RPMI7951 (cell line): Measurements from ENCODE around the gene C1GALT1. TPM values are rescaled to one million over a fixed set of nuclear protein-coding genes. Genes with fewer than 3 reads are reported as not detected.
"Not testable (repeated sequence)": the region's sequence is repeated elsewhere in the genome, so short reads cannot be mapped to it uniquely, and the experiment has no call there.

Source experiments
- DNase-seq: peaks from one replicate; pipeline ENCODE4 v3.0.0-alpha.2; 2012; ENCODE audit warnings: low read depth
- total RNA-seq: library from RNA; depleted of rRNA; stranded (reverse); fragments of >200 nt; shearing (Covaris generic); gene quantifications from 2 replicates; pipeline ENCODE4 v1.2.3, GENCODE V29; 2014

Gene C1GALT1
- total RNA-seq, 1 experiment from 2014 or later: 44.9 TPM

DNA sequence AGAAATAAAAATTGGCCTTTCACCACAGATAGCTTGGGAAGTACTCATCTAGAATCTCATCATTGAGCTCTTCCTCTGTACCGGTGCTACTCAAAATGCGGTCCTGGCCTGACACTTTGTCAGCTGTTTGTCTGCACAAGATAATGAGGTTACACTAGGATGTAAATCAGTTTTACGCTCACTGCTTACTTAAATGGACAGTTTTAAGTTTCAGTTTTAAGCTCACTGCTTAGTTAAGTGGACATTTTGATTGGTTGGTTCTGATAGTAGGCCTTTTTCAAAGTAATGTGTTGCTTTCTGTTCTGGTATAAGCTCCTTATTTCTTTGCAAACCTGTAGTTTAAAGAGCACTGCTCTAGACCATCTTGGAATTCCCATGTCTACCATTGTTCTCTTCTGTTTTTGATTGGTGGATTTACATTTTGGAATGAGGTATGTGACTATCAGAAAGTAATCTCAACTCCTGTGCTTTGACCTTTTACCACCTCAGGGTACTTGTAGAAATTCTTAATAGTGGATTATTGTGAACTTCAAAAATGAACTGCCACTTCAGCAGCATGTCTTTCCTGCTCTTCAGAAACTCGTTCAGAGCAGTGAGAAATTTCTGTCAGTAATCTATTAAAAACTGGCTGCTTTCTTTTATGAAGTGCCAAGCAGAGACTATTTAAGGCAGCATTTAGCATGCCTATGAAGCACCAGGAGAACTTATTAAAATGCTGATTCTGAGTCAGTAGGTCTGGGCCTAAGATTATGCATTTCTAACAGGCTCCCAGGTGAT lies 55.0 kb downstream of the C1GALT1 start:
- no peak for DNase-seq

DNA sequence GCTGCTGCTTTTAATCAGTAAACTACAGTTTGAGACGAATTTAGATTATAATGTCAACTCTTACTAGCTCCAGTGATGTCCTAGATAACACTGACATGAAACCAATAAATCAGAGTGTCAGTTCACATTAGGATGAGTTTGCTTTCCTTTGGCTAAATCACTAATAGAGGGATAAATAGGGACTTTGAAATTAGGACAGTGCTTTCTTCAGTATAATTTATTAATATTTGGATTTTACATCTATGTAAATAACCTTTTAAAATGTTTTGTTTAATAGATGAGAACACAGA lies 55.6 kb downstream of the C1GALT1 start:
- no peak for DNase-seq

DNA sequence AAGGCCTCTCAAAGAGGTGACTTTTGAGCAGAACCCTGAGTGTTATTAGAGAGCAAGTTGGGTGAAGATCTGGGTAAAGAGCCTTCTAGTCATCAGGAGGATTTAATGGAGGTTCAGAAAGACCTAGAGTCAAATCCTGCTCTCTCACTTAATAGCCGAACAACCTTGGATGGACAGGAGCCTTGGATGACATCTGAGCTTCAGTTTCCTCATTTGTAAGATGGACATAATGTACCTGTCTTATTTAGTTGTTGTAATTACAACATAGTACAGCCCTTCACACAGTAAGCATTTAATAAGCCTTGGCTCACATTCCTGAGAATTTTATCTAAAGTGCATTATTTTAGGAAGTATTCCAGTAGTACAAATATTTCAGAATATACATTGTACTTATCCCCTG lies 57.0 kb downstream of the C1GALT1 start:
- DNase-seq: no peak

DNA sequence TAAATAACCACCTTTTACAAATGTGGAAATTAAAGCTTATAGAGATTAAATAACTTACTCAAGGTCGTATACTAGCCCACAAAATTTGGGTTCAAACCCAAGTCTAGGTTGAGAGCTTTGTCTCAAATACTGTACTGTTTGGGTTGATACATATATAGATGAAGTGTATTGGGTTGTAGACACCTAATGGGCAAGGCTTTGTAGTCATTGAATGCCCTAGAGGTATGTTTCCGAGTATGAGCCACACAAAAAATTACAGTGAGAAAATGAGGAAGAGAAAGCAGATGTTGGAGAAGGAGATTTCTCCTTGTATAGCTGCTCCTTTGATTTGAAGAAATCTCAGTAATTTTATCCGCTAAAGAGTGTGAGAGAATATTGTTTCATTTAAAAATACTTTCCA lies 60.6 kb downstream of the C1GALT1 start:
- no peak for DNase-seq

DNA sequence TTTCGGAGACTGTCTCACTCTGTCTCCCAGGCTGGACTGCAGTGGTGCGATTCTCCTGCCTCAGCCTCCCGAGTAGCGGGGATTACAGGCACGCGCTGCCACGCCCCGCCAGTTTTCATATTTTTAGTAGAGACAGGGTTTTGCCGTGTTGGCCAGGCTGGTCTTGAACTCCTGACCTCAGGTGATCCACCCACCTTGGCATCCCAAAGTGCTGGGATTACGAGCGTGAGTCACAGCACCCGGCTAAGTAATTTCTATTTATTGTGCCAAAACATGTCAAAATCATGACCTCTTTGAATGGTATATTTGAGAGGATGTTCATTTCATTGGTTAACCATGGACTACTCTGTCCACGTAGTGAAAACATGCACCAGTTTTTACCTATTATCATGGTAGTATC lies 62.9 kb downstream of the C1GALT1 start:
- not testable (repeated sequence) for DNase-seq

DNA sequence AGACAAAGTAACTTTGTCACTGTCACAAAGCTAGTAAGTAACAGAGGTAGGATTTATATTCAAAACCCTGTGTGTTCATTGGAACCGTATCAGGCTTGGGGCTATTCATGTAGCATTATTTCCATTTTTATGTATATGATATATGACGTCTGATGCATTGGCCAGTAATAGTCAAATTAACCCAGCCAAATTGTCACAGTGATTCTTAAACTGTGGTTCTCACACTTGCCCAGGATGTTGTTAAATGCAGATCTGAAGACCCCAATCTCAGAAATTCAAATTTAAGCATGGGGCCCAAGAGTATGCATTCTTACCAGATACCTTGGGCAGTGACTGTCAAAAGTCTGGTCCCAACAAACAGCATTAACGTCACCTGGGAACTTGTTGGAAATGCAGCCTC lies 63.9 kb downstream of the C1GALT1 start:
- DNase-seq: no peak

DNA sequence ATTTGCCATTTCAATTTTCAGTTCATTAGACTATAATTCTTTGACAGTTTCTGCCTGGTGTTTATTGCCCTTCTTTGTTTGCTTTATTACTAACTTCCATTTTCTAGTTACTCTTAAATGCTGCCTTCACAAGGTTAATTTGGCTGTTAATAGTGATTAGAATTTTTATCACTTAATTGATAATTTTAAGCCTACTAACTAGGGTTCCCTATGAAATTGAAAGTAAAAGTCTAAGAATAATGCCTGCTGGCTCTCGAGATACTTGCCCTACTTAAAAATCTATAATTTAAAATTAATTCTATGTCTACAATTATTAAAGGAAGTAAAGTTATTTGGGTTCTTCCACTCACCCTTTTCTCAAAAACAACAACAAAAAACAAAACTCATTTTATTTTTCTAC lies 65.3 kb downstream of the C1GALT1 start:
- no peak for DNase-seq

DNA sequence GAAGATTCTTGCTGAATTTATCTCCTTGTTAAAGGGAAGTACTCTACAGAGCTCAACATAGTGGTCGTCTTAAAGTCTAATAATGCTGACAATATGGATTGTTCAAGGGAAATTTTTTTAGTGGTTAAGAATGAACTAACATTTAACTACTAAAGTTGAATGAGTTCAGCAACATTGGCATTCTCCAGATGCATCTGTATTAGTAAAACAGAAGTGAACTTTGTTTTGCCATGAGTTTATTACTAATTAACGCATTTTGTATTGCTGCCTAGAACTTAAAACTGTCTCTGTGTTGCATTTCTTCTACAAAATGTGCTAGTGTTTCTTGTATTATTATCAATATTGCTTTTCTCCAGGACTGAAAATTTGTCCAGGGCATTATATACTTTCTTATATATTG lies 67.5 kb downstream of the C1GALT1 start:
- DNase-seq: no peak

DNA sequence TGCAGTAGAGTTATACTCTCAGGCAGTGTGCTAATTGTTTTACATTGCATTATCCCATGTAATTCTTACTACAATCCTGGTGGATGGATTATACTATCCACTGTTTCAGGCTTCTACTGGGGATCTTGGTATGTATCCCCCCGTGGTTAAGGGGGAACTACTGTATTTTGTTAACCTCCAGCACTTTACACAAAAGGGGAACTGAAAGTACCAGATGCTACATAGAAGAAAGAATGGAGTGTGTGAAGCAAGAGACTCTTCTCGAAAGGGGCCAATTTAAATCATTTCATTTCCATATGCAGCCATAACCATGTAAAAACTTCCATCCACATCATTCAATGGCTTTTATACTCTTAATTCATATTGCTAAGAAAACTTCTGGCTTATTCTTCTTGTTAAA lies 69.4 kb downstream of the C1GALT1 start:
- DNase-seq: no peak

DNA sequence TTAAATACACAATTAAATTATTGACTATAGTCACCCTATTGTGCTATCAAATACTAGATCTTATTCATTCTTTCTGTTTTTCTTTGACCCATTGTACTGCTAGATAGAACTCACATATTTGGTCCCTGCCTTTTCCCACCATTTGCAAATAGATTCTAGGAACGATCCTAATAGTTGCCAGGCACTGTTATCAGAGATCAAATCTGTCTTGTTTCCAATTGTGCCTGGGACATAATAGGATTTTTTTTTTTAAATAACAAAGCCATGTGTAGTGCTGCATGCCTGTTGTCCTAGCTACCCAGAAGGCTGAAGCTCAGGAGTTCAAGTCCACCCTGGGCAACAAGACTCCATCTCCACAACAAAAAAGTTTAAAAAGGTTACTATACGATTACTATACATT lies 72.0 kb downstream of the C1GALT1 start:
- no peak for DNase-seq

DNA sequence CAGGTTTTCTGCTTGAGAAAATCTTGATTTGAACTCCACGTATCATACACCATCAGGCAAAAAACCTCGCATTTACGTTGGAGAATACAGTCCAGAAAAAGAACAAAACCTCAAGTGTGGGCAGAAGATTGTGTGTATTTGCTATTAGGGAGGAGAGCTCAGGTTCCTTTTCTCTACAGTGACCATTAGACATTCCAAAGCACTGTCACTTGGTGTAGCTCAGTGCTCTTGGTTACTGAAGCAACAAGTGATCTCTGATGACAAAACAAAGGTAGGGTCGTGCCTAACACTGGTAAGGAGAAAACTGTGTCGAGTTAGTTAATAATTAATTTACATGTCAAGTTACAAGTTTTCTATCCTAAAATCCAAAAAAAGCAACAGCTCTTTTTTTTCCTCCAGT lies 72.6 kb downstream of the C1GALT1 start:
- DNase-seq: no peak

DNA sequence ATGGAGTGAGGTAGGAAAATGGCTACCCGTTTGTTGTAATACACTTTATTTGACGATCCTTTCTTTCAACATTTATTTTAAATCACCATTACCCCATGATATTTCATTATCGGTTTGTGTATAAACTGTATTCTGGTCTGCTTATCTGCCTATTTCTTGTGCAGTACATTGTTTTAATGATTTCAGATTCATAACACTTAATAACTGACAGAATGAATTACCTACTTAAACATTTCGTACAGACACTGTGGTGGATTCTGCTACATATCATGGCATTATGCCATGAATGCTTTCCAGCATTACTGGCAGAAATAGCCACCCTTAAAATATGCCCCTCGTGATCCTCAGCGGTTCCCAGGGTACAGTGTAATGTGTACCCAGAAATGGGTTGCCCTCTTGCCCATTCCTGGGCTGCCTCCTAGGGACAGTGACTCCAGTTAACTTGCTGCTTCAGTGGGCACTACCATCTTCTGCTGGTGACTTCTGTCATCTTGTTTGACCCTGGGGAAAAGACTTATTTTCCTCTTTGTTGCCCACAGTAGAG lies 74.5 kb downstream of the C1GALT1 start:
- DNase-seq: no peak

DNA sequence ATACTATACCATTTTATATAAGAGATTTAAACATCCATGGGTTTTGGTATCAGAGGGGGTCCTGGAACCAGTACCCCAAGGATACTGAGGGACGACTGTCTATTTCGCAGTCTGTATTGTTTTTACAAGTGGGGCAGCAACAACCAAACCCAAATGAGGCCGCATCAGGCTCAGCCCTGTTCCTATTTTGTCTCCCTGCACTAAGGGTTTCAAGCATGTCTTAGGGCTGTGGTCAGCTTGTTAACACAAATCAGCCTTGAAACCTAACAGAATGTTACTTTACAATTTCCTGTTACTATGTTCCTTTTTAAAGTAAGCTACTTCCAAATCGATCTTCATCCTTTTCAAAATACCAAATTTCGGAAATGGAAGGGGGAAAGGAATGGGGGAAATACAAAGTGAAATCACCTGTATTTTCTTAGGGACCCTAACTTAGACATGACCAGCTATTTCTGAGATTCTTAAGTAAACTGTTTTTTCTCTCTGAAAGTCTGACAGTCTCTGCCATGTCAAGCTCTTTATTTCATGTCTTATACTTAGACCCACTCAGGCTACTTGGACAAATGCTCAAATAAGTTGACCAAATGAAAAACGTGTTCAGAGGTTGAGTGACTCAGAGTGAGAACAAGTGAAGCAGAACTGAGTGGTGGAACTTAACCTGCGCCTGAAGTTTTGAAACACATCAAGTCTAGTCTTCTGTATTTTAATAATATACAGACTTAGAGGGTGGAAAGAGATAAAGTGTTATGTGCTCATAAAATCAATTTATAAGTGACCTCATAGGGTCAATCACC lies 75.8 kb downstream of the C1GALT1 start:
- DNase-seq: no peak

DNA sequence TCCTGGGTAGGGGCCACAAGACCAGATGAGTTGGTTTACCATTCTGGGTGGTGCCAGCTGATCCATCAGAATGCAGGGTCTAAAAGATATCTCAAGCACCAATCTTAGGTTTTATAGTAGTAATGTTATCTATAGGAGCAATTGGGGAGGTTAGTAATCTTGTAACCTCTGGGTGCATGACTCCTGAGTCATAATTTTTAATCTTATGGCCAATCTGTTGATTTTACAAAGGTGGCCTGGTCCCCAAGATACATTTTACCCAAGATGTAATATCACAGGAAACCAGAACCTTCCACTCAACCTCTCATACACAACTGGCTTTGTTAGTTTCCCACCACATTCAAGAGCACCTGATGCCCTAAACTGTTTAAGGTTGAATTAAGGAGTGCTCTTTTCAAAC lies 79.5 kb downstream of the C1GALT1 start:
- no peak for DNase-seq

DNA sequence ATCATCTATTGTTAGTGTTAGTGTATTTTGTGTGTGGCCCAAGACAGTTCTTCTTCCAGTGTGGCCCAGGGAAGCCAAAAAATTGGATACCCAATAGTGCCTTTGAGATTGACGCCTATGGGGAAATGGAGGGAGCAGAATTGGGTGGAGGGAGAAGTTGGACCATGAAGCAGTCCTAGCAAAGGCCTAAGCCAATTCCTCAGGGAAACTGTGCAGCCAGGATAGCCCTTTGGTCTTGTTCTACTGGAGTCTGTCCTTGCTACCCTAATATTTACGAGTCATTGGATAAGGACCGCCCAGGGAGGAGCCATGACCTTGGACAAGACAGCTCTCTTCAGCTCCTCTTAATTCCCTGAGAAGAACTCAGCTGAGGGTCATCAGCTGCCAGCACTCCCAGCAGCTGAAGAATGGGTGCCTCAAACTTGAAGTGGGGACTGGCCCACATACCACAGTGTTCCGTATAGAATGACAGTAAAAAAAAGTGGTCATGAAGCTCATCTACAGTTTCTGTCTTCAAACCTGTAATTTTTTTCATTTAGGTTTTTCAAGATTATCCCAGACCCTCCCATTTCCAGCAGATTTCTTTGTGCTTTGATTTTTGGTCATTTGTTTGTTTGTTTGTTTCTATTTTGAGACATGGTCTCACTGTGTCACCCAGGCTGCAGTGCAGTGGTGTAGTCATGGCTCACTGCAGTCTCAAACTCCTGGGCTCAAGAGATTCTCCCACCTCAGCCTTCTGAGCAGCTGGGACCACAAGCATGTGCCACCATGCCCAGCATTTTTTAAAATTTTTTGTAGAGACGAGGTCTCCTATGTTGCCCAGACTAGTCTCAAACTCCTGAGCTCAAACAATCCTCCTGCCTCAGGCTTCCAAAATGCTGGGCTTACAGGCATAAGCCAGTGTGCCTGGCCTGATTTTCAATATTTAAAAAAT lies 81.2 kb downstream of the C1GALT1 start:
- no peak for DNase-seq

DNA sequence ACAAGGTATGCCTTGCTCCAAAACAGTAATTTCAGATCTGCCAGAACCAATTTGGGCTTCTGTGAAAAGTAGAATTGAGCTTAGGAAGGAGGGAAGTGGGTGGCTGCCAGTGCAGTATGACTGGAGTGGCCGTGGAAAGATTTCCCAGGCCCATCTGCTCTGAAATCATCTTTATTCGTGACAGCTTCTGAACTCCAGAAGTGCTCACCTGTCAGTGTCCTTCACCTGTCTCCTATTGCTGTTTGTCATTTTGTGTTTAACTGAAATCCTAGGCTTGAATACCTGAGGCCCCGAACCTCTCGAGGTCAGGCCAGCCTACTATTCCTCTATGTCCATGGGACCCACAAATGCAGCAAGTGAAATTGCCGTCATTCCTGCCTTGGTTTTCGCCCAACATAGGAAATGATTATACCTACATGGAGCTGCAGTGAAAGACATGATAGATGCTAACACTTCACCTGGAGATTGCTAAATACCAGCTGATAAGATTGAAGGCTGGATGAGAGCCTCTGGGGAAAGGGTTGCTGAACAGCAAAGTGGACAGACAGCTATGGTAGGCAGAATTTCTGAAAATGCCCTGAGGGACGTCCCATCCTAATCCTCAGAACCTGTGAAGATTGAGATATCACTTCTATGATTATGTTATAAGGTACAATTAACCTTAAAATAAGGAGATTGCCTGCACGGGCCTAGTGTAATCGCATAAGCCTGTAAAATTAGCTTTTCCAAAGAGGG lies 82.1 kb downstream of the C1GALT1 start:
- no peak for DNase-seq

DNA sequence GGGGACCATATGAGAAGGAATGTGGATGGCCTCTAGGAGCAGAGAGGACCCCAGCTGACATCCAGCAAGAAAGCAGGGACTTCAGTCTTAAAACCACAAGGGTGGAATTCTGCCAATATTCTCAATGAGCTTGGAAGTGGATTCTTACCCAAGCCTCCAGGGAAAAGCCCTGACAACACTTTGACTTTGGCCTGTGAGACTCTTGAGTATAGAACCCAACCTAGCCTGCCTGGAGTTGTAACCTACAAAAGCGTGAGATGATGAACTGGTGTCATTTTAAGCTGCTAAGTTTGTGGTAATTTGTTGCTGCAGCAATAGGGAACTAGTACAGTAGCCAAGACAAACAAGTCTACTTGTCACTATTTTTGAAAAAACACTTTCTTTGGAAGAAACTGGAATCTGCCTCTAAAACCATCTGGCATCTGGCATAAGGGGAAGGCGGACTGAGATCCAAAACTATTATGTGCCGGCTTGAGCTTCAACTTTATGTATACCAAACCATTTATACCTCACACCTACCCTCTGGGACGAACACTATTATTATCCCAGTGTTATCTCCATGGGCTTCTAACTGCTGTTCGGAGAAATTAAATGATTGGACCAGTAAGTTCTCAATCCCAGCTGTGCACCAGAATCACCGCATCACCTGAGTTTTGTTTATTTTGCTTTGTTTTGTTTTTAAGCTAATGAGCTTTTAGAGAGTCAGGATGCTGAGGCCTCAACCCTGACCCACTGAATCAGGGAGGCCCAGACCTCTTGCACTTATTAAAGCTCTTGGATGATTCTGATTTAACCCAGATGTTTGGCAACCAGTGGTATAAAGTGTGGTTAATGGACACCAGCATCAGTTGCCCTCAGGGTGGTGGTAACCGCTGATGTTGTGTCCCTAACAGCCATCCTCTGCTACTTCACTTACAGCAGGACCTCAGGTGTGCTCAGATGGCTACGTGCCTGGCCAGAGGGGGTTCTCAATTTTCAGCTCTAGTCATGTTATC lies 83.0 kb downstream of the C1GALT1 start:
- peak; percentile 90 for DNase-seq

DNA sequence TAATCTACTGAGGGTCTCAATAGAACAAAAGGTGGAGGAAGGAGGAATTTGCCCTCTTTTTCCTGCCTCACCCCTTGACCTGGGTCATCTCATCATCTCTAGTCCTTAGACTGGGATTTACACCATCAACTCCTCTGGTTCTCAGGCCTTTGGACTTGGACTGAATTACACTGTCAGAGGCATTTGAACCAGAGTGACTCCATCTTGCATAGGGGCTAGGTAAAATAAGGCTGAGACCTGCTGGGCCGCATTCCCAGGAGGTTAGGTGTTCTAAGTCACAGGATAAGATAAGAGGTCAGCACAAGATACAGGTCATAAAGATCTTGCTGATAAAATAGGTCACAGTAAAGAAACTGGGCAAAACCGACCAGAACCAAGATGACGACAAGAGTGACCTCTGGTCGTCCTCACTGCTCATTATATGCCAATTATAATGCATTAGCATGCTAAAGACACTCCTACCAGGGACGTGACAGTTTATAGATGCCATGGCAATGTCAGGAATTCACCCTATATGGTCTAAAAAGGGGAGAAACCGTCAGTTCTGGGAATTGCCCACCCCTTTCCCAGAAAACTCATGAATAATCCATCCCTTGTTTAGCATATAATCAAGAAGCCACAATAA lies 84.0 kb downstream of the C1GALT1 start:
- no peak for DNase-seq

DNA sequence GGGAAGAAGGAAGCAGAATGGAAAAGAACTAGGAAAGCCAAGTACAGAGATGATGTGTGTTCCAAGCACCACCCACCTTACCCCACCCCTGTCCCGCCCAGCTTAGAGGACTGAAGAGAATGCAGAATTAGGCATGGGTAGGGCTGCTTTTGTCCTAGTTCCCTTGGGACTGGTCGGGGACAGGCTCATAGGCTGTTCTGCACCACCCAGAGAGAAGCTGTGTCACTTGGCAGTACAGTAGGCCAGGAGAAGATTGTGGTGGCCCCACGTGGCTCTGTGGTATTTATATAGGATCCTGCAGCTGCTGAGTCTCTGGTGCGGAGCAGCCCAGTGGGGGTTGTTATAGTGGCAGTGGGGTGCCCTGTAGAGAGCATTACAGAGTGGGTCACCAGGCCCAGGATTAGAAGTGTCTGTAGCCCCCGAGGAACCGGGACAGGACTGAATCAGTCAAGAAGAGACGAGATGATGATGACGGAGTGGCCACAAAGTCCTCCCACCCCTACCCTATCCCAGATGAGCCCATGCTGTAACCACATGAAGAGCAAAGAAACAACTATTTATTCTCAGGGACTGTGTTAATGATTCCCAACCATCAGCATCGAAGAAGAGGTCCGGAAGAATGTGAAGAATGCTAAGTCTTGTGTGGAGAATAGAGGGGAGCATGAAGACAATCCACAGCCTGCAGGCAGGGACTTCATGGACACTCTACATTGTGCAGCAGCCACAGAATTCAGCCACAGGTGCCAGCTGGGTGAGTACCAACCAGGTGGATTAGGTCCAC lies 88.9 kb downstream of the C1GALT1 start:
- DNase-seq: peak; percentile 8
